ENCODE data around the gene MYH10.
A peak's percentile ranks its signal among the peaks of the same experiment; 100 is the strongest.

MYH10 gene

DNA sequence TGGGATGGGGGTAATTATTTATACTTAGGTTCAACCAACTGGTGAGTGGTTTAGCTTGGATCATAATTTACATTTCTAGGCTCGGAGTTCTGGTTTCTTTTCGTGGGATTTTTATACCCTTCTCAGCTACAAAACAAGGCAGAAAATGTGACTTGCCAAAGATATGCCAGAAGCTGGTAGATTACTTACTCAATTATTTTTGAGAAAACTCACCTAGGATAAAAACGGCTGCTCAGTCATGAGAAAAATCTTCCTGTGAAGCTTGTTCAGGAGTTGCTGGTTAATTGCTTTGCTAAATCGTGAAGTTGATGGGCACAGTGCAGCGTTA lies 193.7 kb downstream of the MYH10 start:
- no peak for DNase-seq

DNA sequence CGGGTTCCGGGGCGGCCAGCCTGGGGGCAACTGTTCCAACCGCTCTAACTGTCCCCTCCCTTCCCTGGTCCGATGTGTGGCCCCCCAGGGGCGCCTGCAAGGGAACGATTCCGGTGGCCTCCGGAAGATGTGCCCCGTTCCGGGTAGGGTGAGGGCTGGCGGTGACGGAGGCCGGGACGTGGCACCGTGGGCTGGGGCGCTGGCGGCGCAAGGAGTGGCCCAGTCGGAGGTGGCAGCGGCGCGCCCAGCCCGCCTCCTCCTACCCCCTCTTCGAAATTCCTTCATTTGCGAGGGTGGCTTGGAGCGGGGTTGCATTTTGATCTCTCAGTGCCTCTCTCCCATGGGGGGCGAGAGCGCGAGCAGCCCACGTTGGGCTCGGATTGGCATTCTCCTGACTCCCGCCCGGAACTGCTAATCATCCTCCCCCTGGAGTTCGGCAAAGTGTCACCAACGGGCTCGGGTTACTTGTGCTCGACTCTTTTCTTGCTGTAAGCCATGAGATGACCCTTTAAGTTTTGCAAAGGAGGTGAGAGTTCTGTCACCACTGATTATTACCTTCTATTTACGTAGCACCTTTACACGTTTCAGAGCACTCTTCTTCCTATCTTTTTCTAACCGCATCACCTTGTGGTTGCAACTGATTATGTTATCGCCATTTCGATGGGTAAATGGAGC lies 194.2 kb downstream of the MYH10 start:
- DNase-seq = peak; percentile 2

DNA sequence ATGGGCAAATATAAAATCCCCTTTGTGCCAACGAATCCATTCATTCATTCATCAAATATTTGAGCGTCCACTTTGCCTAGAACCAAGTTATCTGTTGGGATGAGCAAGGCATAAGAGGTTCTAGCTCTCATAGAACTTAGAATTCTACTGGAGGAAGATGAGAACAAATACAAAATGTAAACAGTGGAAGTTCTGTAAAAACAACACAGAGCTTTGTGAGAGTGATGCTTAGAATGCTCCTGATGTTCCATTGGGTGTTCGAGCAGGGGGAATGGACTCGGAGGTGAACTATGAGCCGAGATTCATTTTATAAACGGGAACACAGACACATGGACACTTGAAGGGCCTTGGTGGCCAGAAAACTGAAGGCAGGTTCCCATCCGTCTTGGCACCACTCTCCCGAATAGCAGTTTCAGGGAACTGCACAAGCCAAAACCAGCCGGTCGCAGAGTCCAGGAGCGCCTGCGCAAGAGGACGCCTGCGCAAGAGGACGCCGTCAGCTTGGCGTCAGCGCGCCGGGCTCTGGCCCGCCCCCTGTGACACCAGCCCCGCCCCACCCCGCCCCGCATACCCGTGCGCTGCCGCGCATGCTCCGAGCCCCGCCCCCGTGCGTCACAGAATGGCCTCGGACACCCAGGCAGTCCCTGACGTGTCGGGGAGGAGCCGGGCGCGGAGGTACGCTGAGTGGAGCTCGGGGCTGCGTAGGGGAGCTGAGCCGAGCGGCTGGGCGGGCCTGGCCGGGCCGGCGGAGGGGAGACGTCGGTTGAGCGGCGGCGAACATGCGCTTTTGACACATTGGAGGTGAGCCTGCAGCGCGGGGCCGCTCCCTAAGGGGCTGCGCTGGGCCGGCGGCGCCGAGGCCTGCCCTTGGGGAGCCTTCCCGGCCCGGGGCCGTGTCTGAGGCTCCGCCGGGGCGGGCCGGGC lies 195.0 kb downstream of the MYH10 start, which contains the start of gene NDEL1:
TSS of gene NDEL1 (plus strand) at position 640 of the 924 bp plus-strand sequence. CDS start 8,388 bp downstream, outside the sequence.
- peak; percentile 81 for DNase-seq

DNA sequence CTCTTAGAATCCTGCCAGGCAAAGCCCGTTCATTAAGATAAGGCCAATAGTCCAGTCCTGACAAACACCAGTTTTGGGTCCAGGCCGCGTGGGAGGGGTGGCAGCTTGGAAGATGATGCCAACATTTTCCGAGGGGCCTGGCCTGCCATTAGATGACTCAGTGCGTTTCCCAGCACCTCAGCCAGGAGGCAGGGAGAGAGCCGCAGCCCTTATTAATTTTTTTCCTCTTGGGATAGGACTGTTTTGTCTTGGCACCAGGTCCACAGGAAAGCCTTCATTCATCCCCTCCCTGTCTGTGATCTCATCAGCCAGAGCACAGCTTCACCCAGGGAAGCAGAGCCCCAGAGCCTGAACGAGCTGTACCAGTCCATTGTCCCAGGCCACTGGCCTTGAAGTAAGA lies 199.6 kb downstream of the MYH10 start:
- no peak for DNase-seq

DNA sequence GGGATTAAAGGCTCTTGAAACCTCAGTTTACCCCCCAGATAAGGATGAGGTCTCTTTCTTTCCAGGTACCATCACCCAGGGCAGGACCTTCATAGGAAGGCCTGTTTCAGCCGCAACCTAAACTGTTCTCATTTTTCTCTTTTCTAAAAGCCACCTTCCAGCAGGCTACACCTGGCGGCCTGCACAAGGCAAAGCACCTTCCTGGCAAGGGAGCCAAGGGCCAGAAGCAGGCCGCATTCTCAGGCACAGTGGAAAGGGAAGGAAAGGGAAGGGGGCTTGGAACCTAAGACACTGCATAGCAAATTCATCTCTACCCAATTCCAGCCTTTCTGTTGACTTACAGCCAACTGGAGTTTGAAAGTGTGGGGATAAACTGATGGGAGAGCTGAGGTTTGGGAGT lies 203.7 kb downstream of the MYH10 start:
- DNase-seq = no peak

DNA sequence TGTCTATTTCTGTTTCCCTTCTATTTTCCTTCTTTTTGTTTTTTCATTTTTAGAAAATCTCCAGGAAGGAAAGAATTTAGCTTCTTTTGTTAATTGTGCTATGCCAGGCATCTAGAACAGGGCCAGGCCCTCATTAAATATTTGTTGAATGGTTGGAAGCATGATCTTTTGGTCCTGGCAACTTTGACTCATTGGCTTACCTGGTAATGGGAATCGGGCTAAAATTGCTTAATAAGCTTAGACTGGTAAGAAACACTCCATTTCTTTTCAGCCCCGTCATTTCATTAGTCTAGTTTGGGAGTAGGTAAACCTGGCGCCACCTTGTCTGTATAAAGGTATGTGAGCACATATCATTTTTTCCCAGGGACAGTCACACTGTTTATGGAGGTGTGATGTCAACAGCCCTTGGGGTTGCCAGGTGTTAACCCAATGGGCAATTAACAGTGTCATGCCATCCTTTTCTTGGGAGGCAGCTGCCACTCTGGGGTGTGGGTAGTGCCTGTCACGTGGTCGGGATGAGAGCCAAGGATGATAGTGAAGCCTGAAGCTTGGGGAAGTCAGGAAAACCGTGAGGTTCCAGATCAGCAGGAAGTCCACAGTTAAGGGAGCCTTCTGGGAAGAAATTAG lies 204.3 kb downstream of the MYH10 start:
- no peak for DNase-seq
